ENCODE data around the gene PLEKHH2.

Gene PLEKHH2

GRCh38 chr2:43810452-43810851 lies 173.4 kb downstream of the PLEKHH2 start:
- no peak overlapping the region for H3K4me3 ChIP-seq
- H3K9ac ChIP-seq (ENCODE audit: insufficient read length), result no peak overlapping the region
- TF ChIP-seq FOXP2 (optimal IDR thresholded peaks at IDR 0.05; ENCODE audit: control extremely low read depth, extremely low read length, insufficient read depth) (no peak), POLR2AphosphoS5 (IDR thresholded peaks at IDR 0.05; ENCODE audit: borderline replicate concordance, low read depth, low read length) (no peak), EZH2 (IDR thresholded peaks at IDR 0.05) (no peak)
- no peak overlapping the region for H3K27ac ChIP-seq
- no peaks in the 10 kb centered on the region for H3K9me3 ChIP-seq (ENCODE audit: low read depth, low read length)
- DNase-seq (ENCODE audit: low read depth, low spot score), result no peak
- H3K36me3 ChIP-seq (ENCODE audit: insufficient read depth, low read length), result peaks cover 2% of the 10 kb centered on the region

- Histone ChIP-seq H3K4me3 (no peak overlapping the region), H3K36me3 (ENCODE audit: insufficient read depth, low read length) (no peaks in the 10 kb centered on the region; the same call in 1 of the 2 replicates), H3K9ac (ENCODE audit: insufficient read length) (no peak overlapping the region), H3K9me3 (ENCODE audit: low read depth, low read length) (no peaks in the 10 kb centered on the region), H3K27ac (no peak overlapping the region)
- no peak for DNase-seq (ENCODE audit: low read depth, low spot score)
- no peak for TF ChIP-seq FOXP2 (optimal IDR thresholded peaks at IDR 0.05; ENCODE audit: control extremely low read depth, extremely low read length, insufficient read depth)
Observed at GRCh38 chr2:43810888-43811287, 173.8 kb downstream of the PLEKHH2 start.

- no peak overlapping the region for H3K9ac ChIP-seq (ENCODE audit: insufficient read length)
- H3K36me3 ChIP-seq (ENCODE audit: insufficient read depth, low read length), result no peaks in the 10 kb centered on the region
- no peak overlapping the region for H3K27ac ChIP-seq
- no peak overlapping the region for H3K4me3 ChIP-seq
- no peaks in the 10 kb centered on the region for H3K9me3 ChIP-seq (ENCODE audit: low read depth, low read length)
- TF ChIP-seq FOXP2 (optimal IDR thresholded peaks at IDR 0.05; ENCODE audit: control extremely low read depth, extremely low read length, insufficient read depth) (no peak), POLR2AphosphoS5 (IDR thresholded peaks at IDR 0.05; ENCODE audit: borderline replicate concordance, low read depth, low read length) (no peak), EZH2 (IDR thresholded peaks at IDR 0.05) (no peak)
- DNase-seq (ENCODE audit: low read depth, low spot score), result no peak
Observed at GRCh38 chr2:43812006-43812405, 174.9 kb downstream of the PLEKHH2 start.

- Histone ChIP-seq H3K27ac (no peak overlapping the region), H3K9me3 (ENCODE audit: low read depth, low read length) (no peaks in the 10 kb centered on the region), H3K9ac (ENCODE audit: insufficient read length) (no peak overlapping the region), H3K36me3 (ENCODE audit: insufficient read depth, low read length) (no peaks in the 10 kb centered on the region), H3K4me3 (no peak overlapping the region)
- no peak for DNase-seq (ENCODE audit: low read depth, low spot score)
- TF ChIP-seq FOXP2 (optimal IDR thresholded peaks at IDR 0.05; ENCODE audit: control extremely low read depth, extremely low read length, insufficient read depth) (no peak), POLR2AphosphoS5 (IDR thresholded peaks at IDR 0.05; ENCODE audit: borderline replicate concordance, low read depth, low read length) (no peak), EZH2 (IDR thresholded peaks at IDR 0.05) (no peak)
Observed at GRCh38 chr2:43812947-43813346, 175.9 kb downstream of the PLEKHH2 start.

GRCh38 chr2:43814711-43815110 lies 177.7 kb downstream of the PLEKHH2 start:
- Histone ChIP-seq H3K9me3 (ENCODE audit: low read depth, low read length) (no peaks in the 10 kb centered on the region), H3K9ac (ENCODE audit: insufficient read length) (no peak overlapping the region), H3K27ac (no peak overlapping the region), H3K4me3 (no peak overlapping the region), H3K36me3 (ENCODE audit: insufficient read depth, low read length) (no peaks in the 10 kb centered on the region)
- TF ChIP-seq POLR2AphosphoS5 (IDR thresholded peaks at IDR 0.05; ENCODE audit: borderline replicate concordance, low read depth, low read length) (no peak), EZH2 (IDR thresholded peaks at IDR 0.05) (no peak), FOXP2 (optimal IDR thresholded peaks at IDR 0.05; ENCODE audit: control extremely low read depth, extremely low read length, insufficient read depth) (no peak)
- no peak for DNase-seq (ENCODE audit: low read depth, low spot score)

Data from SK-N-MC (cell line).